ENCODE data around the gene PACSIN2.
"Not testable (repeated sequence)": the region's sequence is repeated elsewhere in the genome, so short reads cannot be mapped to it uniquely, and the experiment has no call there.

PACSIN2 gene

DNA sequence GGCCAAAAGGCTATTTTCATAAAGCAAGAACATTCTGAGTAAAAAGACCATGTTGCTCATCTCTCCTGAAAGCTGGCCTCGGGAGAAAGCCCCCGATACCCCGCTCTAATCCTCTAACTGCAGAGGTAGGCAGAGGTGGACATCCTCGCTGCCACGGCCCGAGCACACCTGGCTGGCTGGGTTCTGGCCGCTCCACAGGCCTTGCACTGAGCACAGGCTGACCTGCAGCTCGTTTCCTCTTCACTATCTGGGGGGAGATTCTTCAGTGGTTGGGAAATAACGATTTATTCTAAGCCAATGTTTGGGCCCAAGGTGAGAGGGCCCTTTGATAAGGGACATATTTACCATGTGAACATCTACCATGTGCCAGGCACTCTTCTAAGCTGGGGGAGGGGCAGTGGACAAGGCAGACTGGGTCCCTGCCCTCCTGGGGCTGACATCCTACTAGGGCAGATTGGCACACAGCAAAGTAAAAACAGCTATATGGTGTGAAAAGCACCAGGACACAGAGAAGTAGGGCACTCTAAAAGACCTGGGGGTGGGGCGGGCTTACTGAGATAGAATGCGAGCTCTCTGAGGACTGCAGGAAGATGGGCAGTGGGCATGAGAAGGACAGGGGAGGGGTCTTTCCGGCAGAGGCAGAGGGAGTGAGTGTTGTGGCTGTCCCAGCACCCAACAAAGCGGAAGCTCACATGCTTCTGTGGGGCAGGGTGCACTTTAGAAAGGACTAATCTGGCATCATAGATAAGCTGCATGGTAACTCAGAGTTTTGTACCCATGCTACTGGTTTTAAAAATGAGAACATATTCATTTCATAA is 92.4 kb downstream of the PACSIN2 start:
- no peak for DNase-seq

DNA sequence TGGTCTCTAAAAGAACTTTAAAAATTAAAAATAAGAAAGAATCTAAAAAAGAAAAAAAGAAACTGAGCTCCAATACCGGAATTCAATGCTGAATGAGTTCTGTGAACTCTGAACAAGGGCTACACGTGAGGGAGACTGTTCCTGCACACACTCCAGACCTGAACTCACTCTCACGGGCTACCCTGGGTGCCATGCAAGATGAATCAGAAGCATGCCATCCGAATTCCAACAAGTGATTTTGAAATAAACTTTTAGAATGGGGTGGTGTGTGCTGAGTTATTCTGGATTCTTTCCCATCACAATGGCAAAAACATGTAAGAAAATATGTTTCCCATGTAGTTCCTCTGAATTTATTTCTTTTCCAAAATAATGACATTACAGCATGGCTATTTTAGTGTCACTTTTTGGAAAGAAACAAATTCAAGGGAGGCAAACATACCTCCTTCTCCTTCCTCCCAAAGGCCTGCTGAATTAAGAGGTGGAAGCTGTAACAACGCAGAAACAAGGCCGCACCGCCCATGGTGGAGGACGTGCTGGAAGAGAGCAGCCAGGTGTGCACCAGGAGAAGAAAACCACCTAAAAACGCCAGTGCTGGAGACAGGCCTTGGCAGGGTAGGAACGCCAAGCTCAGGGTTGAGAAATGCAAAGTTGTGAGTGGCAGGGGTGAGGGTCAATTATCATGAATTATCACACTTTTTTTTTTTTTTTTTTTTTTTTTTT is 94.7 kb downstream of the PACSIN2 start:
- no peak for DNase-seq

DNA sequence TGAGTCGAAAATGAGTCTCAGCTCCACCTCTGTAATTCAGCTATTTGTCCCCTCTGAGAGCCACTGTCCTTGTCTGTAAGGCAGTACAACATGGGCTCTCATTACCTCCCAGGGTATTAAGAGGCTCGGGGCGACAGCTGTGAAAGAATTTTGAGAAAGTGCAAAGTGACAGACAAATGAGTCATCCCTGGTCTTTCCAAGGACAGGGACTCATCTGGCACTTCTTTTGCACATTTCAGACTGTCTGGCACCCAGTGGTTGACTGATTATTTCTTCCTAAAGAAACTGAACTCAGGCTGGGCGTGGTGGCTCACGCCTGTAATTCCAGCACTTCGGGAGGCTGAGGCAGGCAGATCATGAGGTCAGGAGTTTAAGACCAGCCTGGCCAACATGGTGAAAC is 95.8 kb downstream of the PACSIN2 start:
- DNase-seq: no peak

DNA sequence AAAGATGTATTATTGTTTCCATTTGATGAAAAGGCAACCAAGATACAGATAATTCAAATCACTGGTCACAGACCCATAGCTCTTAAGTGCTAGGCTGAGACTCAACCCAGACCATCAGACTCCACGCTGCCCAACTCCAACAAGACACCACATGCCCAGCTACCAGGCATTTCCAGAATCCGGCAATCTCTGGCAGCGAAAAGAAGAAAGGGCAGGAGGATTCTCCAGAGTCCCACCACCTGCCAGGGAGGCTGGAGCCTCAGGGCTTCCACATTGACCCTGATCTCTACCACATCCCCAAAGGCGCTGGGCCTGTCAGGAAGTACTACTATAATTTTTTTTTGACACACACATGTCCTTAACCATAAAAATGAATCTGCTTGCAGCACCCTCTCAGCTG is 96.4 kb downstream of the PACSIN2 start:
- no peak for DNase-seq

DNA sequence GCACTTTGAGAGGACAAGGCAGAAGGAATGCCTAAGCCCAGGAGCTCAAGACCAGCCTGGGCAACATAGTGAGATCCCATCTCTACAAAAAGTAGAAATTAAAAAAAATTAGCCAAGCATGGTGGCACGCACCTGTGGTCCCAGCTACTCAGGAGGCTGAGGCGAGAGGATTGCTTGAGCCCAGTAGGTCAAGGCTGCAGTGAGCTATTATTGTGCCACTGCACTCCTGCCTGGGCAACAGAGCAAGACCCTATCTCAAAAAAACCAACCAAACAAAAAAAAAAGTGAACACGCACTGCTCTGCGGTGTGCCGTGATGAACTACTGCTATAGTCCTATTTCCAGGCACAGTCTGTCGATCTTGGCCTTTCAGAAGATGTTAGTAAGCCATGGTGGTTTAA is 97.6 kb downstream of the PACSIN2 start:
- not testable (repeated sequence) for DNase-seq

DNA sequence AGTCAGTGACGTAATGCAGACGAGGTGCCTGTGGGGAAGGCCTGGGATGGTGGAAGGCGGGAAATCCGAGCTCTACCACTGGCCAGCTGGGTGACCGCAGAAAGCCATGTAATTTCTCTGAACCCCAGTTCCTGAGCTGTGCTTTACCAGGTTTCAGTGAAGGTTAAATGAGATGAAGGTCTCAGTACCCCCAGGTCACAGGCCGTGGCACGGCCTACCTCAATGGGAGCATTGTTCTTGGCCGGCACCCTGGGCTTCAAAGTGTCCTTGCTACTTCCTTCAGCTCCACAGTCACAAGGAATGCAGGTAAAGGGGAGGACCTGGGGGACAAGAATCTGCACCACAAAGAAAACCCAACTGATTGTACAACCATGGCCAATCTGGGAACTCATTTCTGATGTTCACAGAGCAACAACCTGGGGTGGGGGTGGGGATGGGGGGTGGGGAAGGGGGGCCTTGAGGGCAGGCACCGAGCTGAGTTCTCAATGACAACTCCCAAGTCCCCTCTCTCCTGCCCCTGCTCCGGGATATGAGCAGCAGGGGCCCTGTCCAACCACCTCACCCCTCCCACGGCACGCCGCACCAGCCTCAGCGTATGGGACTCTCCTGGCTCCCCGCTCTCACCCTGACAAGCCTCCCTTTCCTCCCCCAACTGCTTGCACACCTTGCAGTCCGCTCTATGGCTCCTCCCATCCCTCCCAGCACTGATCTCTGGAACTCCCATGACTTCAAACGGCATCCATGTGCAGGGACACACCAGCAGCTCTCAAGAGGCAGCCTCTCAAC is 98.8 kb downstream of the PACSIN2 start:
- no peak for DNase-seq

DNA sequence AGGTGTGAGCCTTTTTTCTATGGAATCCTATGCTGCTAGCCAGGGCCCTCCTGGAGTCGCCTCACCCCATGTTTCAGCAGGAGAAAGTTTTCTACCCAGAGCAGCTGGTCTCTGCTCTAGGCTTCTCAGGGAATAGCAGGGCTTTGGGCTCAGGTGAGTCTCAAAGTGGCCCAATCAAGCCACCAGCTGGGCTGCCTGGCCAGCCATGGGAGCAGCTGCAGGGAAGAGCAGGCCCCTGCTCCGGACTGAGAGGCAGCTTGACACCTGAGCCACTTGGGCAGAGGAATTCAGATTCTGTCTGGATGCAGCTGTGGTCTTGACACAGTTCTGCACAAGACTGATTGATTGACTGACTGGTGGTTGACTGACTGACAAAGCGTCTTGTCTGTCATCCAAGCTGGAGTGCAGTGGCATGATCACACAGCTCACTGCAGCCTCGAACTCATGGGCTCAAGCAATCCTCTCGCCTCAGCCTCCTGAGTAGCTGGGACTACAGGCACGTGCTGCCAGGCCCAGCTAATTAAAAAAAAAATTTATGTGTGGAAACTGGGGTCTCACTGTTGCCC is 100.4 kb downstream of the PACSIN2 start:
- no peak for DNase-seq

DNA sequence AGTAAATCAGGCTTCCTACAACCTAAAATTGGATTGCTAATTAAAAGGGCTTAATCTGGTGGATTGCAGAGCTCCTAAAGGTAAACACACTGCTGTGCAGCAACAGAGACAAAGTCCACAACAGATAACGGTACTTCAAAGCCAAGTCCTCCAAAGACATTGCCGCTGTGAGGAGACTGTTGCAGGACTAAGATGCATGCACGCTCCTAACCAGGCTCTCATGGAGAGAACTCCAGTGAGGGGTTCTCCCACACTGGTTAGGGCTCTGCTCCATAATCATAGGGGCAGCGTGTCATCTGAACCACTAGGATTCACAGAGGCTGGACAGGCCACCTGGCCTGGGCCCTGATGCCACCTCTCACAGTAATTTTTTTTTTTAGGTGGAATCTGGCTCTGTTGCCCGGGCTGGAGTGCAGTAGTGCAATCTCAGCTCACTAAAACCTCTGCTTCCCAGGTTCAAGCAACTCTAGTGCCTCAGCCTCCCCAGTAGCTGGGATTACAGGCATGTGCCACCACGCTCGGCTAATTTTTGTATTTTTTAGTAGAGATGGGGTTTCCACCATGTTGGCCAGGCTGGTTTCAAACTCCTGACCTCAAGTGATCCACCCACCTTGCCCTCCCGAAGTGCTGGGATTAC is 101.0 kb downstream of the PACSIN2 start:
- DNase-seq: no peak

DNA sequence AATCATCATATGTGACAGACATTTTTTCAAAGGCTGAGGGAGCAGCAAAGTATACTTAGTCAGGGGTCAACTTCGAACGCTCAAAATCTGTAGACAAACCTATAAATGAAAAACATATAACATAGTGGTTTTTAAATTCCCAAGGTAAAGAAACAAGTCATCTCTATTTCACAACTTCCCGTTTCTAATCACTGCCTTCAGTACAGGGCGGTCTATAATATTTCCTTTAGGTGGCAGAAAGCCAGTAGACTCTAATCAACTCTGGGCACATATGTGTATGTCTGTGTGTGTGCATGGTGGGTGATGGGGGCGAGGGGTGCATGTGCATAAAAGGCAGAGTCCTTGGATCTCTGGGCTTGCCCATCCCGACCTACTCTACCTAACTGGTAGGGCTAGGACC is 102.9 kb downstream of the PACSIN2 start:
- DNase-seq: no peak

DNA sequence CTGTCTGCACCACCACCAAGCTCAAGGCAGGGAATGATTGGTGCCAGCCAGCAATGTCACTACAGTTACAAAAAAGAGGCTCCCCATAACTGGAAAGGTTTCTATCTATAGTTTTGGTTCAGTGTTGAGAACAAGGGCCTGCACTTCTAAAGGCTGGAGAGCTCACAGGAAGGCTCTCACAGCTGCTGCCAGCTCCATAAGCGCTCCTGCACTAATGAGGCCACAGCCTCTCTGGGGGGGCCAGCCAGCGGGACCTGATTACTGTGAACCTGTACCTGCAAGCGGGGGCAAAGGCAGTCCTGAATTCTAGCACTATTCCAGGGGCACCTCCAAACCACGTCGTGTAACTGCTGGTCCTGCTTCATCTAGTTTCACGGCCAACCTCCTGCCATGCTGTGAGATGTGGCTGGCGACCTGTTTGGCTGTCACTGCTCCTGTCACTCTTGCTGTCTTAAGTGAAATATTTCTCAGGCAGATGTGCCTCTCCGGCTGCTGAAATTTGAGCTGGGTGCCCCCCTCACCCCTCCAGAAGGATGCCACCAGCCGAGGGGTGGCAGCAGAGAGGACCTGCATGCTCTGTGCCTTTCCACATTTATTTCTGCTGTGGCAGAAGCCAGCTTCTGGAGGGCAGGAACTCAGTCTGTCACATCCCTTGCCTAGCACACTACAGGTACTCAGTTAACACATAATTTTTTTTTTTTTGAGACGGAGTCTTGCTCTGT is 104.6 kb downstream of the PACSIN2 start:
- no peak for DNase-seq

DNA sequence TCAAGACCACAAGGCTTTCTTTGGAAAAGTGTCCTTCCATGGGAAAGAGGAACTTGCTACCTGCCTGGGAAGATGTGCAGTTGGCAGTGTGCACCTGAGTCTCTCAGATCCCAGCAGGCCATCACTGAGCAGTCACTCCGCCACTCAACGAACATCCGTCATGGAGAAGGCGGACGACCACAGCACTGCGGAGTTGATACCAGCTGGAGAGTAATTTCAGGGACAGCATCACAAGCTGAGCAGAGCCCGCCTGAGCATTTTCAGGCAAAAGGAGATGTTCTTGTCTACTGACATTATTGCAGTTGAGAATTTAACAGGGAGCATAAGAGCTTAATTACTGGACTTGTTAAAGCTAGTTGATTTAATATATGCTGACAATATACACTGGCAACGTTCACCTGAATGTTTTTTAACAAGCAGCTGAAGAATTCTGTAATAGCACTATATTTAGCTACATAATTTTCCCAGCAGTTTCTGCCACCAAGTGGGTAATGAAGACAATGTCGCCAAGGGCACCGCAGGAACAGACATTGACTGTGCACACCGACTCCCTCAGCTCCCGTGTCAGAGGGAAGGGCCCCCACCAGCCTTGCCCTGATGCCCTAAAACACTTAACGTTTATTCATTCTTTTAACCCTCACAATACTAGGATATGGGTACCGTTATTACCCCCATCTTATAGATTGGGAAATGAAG is 105.4 kb downstream of the PACSIN2 start:
- DNase-seq: no peak

DNA sequence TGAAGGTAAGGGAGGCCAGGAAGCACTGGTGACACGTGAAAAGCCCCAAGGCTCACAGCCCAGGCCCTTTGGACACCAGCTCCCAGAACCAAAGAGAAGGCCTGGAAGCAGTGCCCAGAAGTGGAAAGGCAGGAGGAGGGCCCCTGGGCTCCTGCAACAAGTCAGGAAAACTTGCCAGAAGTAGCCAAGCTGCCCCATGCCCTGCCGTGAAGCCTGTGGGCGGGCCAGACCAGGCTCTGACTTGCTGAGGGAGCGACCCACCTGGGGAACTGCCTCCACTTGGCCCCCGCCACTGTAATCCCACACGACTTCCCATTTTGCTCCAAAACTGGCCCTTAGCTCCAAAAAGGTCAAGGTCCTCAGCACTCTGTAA is 106.6 kb downstream of the PACSIN2 start:
- no peak for DNase-seq

DNA sequence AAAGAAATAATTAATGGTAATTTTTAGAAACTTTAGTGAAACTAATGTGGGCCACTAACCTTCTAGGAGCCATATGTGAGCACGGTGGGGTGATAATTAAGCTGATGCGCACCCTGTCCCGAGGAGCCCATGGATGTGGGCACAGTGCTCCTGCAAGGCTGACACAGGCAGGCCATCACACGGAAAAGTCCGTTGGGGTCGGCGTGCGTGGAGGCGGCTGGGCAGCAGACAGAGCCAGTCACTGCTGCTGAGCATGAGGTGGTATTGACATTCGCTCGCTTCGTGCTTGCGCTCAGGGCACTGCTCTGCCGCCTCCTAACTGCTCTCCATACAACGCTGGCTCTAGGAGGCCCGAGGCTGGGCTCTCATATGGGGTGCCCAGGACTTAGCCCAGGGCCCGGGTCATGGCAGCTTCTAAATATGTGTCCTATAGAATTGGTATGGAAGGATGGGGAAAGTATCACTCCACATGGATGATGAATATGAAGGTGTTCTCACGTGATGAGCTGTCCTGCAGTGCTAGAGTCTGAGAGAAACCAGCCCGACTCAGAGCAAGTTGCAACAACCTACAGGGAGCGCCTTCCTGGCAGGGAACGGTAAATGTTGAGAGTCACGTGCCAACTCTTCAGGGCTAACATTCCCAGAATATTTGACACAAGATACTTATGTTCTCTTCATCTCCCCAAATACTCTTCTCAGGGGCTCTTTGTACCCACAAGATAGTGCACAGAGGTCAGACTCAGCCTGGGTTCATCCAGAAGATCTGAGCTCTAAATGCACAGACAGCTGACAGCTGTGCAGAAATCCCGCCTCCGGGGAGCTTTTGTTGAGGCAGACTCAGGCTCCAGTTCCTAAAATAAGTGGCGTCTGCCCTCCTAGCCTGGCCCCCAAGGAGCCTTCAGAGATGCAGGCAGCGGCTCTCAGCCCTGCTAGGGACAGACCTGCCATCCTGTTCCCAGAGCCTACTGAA is 107.3 kb downstream of the PACSIN2 start:
- DNase-seq: no peak

DNA sequence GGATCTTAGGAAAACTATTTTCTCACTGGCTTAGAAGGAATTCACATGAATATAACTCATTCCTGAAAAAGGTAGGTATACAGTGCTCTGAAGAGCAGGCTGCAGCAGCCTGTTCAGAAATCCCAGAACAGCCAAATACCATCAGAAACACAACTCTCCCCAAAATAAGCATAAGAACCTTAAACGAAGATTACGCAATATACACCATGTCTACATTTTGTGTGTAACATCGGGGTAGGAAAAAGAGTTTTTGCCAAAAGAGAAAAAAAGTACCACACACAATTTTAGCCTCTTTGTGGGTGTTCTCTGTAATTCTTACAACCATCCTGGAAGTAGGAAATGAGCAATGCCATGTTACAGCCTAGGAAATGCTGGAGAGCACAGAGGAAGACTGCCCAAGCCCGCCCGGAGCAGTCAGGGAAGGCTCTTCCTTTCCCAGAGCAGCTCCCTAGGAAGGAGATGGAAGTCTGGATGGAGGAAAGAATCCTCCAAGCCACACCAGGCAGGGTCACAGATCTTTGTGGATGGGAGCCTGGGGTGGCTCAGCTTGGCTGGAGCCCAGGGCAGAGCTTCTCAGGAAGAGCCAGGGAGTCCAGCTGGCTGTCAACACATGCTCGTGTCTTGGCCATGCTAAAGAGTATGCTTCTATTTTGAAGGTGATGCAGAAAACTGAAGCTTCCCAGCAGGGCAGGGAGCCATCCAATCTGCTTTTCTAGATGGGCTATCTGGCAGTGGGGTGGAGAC is 108.2 kb downstream of the PACSIN2 start:
- no peak for DNase-seq

DNA sequence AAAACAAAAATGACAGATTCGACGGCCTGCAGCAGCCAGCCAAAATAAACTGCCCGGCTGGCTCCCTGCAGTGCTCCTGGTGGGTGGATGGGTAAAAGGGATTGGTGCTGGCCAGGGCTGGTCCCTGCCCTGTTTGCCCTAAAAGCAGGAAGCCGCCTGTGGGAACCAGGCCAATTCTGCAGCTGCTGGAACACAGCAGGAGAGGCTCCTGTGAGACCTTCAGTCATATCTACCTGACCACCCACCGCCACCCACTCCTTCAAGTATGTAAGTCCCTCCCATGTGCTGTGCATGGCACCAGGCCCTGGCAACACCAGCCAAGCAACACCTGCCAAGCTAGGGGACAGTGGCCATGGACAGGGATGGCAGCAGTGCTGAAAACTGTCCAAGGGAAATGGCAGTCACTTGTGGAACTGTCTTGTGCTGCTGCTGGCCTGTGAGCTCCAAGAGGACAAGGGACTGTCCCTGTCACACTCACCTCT is 109.2 kb downstream of the PACSIN2 start:
- DNase-seq: no peak

DNA sequence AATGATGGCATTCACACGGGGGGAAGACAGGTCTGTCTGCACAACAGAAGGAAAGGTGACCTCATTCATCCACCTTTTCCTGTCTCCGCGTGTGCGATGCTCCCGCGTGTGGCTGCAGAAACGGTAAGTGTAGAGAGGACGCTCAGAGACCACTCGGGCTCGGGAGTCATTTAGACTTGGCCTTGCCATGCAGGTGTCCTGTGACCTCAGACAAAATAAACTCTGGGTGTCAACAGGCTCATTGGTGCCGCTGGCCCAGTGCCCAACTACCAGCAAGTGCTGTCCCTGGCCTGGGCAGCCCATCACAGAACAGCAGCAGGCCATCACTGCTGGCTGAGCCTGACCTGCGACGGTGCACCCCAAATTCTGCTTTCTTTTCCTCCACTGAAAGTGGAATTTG is 109.7 kb downstream of the PACSIN2 start:
- DNase-seq: no peak

DNA sequence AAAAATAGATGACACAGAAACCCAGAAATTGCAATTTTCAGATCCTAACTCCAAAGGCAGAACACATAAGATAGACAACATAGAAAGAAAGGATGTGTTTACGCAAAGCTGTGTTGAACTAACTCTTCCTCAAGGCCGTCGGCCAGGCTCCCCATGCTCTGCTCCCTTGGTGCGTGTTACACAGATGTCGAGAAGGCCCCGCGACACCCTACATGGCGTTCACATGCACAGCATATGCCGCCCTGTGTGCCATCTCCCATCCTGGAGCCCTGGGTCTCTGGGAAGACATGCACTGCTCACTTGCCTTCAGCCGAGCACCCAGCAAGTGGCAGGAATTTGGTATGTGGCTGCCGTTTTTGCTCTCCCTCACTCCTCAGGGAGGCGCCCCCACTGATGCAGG is 110.9 kb downstream of the PACSIN2 start:
- DNase-seq: no peak

DNA sequence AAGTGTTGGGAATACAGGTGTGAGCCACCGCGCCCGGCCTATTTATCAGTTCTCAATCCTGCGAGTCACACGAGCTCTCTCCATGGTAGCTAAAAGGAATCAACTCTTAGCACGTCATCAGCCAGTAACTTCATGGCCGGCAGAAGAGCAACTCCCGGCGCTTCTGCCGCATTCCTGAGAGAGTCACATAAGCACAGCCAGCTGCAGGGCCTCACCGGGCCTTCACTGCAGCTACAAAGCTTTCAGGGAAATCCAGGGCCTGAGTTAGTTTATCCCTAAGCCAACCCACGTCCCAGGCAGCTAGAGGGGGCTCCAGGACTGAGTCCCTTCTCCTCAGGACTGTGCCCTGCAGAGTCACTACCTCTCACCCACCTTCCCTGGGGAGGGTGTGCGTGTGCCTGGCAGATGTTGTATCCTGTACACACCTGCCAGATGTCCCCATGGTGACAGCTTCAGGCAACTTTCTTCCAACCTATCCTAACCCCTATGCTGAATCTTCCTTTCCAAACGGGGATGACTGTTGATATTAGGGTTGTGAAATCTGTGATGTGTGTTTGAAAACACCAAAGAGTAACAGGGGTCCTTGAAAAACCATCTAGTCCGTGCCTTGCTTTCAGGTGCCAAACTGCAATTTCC is 112.0 kb downstream of the PACSIN2 start:
- no peak for DNase-seq

Measured in activated naive CD4-positive, alpha-beta T cell treated with Interleukin-2 at 50 U/mL for 16 hours (primary cell).